Stromal cell of bone marrow (primary cell): ENCODE data around the gene HOXC4.
"Not testable (repeated sequence)": the region's sequence is repeated elsewhere in the genome, so short reads cannot be mapped to it uniquely, and the experiment has no call there.

Source experiments
- DNase-seq: peaks from one replicate; pipeline ENCODE4 v3.0.0-alpha.2; 2012; ENCODE audit warnings: low read depth

The HOXC4 gene

DNA sequence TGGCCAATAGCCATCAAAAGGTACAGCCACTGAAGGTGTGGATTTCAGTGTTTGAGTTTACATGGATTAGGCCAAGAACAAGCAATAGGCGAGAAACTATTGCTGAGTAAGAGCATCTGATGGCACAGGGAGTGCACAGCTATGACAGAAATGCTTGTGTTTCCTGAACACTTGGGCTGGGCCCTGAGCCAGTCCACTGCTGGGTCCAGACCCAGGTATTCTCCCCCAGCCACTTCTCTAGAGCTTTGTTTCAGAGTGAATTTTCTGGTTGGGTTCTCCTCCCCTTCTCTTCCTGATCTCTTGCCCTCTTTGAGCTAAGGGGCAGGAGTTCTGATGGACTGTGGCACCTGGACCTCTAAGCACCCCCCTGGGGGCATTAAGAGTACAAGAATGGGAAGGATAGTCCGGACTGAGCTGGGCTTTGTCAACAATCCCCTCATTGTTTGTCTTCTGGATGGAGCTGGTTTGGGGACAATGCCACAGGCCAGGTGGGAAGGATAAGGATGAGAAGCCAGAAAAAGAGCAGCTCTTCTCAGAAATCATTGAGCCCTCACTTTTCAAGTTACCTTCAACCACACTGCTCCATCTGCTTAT, 12.4 kb upstream of the HOXC4 start:
- no peak for DNase-seq

DNA sequence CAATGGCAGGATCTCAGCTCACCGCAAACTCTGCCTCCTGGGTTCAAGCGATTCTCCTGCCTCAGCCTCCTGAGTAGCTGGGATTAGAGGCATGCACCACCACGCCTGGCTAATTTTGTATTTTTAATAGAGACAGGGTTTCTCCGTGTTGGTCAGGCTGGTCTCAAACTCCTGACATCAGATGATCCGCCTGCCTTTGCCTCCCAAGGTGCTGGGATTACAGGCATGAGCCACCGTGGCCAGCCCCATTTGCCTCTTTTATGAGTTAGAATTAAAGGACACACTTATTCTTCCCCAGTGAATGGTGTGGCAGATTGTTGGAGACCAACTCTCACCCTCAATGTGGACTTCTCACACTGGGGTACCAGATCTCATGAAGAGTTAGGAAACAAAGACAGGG, 11.6 kb upstream of the HOXC4 start:
- DNase-seq, result not testable (repeated sequence)

DNA sequence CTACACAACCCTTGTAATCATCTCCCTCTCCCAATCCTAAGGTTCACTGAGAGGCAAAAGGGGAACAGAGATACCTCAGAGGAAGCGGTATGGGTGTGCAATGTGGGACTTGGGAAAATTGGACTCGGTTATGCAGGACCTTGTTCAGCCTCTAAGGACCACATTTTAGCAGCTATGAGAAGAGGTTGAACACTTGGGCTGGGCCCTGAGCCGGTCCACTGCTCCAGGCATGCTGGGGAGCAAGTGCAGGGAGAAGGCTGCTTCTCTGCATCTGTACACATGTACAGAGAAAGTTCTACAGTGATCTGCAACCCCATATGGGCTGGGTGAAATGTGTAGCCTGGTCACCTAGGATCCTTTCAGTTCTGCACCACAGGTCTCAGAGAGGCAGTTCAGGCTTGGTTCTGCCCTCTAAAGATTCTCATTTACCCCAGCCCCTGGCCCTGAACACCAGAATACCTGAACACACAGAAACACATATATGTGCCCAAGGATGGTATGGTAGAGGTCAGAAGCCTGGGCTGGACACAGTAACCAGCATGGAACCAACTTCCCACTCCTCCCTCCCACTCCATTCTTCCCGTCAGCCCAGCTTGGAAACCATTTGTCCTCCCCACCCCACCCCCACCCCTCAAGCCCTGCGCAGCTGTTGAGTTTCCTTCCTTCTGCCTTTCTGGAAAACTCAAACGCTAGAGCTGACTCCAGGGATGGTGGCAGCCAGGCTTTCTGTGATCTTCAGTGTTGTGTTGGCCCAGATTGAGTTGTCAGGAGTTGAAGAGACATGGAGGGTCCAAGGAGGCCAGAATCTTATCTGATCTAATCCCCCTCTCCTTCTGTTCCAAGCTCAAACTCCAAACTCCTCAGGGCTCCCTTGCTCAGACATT, 10.4 kb upstream of the HOXC4 start:
- DNase-seq, result no peak

DNA sequence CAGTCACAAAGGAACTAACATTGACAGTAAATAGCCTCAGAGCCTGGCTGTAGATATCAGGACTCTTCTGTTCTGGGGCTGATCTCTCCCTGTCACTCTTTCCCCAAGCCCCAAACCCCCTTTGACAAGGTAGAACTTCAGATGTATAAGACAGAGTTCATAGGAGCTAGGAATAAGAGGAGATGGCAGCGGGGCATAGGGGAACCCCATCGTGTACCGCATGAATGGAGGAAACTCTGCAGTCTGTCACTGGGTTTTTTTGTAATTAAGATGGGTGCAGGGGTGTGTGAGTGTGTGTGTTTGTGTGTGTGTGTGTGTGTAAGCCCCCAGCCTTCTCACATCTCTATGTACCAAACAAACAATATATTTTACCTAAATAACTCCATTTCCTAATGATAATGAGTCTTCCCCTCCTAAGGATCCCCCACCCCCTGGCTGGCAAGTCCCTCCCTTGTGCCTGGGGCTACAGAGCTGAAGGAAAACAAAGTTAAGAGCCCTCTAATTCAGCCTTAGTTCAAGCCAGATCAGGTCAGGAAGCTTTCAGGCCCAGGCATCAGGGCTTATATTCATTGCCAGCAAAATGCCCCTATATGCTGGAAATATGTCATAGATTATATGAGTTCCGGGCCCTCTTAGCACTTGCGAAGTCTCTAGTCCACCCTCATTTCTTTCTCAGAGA, 9.1 kb upstream of the HOXC4 start:
- DNase-seq, result no peak

DNA sequence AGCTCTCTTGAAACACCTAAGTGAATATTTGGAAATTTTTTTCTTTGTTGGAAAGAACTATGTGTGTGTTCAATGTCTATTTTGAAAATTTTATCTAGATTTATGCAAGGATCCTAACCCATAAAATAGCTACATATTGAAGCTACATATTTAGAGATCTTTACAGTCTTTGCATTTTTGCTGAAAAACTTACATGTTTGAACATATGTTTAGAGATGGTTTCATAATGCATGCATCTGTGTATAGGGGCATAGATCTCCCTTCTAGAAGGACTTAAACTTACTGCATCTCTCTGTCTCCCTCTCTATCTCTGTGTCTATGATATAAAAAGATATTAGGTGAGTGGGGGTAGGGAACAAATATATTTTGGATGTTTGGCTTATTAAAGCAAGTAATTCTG, 8.2 kb upstream of the HOXC4 start:
- DNase-seq, result no peak

DNA sequence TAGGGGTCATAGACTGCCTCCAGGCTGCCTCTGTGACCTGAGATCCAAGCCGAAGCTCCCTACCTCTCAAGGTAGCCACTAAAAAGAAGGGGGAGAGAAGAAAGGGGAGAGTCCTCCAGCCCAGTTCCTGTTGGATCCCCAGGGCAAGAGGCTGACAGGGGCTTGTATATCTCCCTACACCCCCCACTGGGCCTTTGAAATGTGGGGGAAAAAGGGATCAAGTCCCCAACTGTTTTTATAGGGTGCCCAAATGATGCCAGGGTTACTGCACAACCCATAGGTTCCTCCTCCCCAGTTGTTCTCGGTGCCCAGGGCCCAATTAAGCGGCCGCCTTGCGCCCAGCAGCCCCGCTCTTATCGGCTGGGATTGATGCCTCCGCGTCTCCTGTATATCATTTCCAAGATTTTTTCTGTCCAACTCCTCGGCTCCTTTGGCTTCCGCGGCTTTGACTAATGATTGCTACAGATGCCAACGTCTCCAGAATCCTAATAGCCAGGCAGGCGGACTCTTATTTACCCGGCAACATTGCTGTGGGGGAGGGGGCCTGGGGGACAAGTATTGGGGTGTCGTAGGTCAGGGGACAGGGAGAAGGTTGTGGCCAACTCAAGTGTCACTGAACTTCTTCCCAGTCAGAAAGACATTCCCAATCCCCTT, 7.6 kb upstream of the HOXC4 start:
- no peak for DNase-seq

DNA sequence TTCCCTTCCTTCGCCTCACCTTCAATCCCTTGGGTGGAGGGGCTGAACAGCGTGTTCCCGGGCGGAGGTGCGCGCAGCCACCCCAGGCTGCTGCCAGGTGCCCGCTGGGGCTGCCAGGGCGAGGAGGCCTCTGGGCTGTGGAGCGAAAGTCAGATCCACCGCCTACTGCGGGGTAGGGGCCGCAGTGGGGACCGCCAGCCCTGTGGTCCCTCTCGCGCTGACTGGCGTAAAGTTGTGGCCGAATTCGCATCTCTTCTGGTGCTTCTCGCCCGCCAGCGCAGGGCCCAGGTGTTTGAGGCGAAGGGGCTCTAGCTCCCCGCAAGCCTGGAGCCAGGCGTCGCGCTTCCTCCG, 6.9 kb upstream of the HOXC4 start:
- DNase-seq, result no peak

DNA sequence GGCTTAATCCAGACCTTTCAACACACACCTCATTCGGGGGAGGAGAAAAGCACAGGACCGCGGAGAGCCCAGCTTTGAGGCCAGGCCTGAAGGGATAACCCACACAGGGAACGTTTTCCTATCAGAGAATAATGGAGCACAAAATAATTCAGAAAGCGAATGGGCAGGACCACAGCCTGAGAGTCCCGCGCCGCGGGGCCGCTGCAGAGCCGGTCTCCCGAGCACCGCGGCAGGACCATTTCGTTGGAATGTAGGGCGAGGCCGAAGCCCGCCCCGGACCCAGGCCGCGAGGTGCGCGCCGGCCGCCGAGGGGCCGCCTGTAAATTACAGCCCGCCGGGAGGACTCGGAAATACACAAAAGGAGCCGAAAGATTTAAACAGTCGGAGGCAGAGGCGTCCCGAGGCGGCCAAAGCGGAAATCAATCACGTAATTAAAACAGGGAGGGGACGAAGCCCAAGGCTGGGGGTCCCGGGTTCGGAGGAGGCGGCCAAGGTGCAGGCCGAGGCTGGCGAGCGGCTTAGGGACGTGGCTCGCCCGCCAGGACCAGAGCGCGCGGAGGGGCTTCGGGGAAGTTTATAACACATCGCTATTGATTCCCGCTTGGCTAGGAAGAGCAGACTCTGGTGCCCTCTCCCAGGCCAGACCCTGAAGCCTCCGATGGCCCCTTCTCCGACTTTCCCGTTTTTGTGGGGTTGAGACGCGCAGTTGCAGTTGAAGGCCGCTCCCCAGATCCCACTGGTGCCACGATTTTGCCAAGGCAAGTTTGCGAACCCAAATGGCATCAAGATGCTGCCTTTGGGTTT, 6.3 kb upstream of the HOXC4 start:
- no peak for DNase-seq

DNA sequence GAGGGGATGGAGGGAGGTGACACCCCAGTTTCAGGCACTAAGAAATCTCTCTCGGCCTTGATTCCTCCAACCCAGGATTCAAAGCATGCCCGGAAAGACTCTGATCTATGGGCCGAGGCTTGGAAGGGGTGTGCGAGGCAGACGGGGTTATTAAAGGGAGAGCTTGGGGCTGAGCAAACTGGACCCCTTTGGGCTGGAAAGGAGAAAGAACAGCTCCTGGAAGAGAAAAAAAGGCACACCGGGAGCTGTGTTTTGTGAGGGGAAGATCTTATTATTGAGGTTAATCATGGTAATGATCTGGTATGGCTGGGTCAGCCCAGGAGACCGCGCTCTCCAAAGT, 5.7 kb upstream of the HOXC4 start:
- no peak for DNase-seq

DNA sequence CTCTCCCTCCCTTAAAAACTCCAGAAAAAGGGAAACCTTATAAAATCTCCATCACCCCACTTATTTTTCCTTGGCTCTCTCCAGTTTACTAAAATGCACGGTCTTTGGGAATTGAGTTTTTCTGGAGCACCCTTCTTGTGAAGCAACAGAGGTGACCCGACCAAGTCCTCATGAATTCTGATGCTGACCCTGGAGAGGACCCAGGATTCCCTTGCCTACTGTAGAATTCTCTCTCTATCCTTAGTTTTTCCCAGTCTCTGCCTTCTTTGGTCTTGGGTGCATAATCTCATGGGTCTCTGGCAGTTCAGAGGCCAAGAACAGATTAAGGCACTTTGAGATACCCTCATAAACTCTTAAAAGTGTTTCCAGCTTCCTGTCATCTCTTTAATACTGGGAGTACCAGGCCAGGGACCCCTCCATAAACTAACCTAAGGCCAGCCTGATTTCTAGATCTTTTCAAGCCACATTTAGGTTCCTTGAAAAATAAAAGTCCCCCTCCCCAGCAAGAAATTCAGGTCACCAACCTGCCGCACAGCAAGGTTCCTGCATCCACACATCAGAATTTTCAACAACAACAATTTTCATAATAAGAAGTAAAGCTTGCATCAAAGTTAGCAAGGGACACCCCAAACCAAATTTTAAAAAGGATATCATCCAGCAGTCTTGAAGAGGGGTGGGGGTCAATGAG, 5.1 kb upstream of the HOXC4 start:
- DNase-seq, result no peak

DNA sequence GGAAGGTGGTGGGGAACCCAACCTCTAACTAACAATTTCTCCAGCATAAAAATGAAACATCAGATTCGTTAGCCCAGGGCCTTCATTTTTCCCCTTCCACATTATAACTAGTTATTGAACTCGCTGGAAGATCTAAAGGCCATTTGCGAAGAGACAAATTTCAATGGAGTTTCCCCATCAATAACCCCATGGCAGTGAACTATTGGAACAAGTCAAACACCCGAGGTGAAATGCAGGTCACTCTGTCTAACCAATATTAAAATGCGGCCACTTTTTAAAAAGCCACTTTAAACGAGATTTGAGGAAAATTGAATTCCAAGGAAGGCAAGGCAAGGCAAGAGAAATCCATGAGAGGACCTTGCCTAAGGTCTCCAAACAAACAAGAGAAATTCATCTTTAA, 4.5 kb upstream of the HOXC4 start:
- DNase-seq, result no peak

DNA sequence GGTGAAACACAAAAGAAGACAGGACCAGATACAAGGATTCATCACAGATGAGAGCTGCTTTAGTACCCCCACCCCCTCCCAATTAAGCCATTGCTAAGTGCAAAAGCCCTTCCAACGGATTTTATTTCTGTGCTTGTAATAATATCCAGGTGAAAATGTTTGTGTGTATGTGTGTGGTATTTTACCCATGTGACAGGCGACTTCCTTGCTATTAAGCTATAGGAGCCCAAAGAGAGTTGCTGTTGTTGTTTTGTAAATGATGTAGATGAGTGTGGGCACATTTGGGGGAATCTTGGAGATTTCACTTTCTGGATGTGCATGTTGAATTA, 3.2 kb upstream of the HOXC4 start:
- no peak for DNase-seq

DNA sequence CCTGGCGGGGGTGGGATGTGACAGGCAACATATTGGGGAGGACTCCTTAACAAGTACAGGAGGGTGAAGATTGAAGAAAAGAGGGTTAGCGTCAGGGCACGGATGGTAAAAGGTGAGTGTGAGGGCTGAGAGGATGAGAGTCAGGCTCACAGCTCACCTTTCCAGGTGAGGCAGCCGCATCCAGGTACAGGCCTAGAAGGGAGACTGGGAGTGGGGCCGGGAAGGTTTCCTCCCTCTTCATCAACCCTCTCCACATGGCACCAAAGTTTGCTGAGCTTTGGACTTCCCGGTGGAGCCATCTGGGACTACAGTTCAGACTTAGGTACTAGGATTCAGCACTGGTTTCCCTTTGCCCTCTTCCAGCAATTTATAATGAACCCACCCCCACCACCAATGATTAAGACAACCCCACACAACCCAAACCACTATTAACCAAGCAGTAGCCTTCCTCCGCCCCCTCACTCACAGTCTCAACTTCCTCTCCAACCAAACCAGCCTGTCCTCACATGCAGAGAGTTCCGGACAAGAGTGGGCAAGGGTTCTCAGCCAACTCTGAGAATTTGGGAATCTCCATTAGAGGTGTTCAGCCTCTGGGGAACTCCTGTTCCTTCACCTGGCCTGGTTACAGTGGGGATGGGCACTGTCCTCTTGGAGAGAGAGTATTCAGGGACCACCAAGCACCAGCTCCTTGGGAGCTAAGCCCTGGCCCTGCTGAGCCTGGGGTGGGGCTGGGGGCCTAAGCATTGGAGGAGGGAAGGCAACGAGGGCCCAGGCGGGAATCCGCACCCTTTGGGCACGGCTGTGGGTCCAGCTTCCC, 2.4 kb upstream of the HOXC4 start:
- DNase-seq, result no peak

DNA sequence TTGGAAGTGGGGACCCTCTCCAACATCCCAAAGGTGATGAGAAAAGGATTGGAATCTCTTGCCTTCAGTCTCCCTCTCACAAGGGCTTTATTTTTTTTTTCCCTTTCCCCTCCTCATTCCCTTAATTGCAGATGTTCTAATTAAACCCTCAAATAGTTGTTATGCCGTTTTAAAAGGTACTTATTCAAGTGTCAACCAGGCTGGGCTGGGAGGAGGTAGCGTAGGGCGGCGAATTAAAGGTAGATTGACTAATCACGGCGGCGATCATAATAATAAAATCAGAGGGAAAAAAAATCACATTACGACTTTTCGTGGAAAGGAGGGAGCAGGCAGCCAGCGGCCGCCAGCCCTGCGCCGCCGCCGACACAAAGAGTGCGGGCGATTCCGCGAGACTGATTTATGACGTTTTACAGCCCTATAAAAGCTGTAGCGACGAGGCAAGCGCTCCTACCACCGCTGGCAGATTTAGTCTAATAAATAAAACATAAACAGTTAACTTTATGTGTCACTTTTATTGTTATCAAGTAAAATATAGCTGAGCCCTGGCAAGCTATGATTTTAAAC, 1.7 kb upstream of the HOXC4 start:
- no peak for DNase-seq

DNA sequence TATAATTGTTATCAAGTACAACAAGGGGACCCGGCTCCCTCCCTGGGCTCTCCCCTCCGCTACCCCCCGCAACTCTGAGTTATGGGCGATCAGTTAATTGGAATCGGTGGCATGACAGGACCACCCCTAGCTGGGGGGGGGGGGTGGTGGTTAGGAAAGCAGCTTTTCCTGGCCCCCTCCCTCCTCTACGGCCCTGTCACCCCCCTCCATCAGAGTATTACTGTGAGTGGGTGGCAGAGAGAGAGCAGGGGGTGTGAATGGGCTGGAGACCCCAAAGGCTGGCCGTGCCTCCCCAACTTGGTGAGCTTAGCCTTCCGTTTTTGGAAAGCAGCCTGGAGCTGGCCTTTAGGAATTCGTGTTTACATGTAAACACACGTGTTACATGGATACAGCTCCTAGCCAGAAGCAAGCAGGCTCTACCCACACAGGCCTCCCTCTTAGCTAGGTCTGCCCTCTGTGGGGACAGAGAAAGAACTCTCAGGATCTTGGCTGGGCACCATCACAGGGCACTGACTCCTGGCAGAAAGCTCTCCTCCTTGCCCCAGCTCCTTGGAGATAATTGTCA, 1.1 kb upstream of the HOXC4 start:
- no peak for DNase-seq

DNA sequence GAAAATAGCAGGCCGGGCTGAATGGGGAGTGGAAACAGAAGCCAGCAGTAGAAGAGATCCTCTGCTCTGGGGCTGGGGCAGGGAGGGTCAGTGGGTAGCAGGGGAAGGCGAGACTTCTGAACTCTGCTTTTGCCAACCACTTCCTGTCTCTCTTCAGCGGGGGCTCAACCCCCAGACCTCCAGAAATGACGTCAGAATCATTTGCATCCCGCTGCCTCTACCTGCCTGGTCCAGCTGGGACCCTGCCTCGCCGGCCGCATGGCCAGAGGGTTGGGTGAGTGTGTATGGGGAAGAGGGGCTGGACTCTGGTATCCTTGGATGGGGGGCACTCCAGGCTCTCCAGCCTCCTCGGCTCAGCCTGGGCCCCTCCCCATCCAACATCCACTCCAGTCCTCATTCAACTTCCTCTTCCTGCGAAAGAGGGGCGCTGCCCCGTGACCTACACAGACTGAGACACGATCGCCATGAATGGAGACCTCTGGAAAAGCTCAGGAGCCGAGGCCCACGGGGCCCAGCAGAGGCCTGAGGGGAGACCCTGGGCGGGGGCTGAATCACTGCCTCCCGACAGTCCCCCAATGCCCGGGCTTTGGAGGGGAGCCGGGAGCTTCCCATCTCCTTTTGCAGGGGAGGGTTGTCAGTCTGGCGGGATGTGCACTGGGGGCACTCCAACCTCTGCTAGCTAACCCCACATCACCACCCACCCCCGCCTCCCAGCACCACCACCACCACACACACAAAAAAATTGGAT, 458 bp upstream of the HOXC4 start:
- no peak for DNase-seq

DNA sequence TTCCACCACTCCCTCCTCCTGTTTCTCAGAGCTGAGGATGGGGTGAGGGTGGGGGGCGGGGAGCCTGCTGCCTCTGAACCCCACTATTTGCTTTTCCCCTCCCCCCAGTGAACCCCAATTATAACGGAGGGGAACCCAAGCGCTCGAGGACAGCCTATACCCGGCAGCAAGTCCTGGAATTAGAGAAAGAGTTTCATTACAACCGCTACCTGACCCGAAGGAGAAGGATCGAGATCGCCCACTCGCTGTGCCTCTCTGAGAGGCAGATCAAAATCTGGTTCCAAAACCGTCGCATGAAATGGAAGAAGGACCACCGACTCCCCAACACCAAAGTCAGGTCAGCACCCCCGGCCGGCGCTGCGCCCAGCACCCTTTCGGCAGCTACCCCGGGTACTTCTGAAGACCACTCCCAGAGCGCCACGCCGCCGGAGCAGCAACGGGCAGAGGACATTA, 1.1 kb downstream of the HOXC4 start:
- DNase-seq, result no peak

DNA sequence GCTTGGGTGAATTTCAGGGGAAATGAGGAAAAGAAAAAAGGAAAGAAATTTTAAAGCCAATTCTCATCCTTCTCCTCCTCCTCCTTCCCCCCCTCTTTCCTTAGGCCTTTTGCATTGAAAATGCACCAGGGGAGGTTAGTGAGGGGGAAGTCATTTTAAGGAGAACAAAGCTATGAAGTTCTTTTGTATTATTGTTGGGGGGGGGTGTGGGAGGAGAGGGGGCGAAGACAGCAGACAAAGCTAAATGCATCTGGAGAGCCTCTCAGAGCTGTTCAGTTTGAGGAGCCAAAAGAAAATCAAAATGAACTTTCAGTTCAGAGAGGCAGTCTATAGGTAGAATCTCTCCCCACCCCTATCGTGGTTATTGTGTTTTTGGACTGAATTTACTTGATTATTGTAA, 1.9 kb downstream of the HOXC4 start:
- no peak for DNase-seq

DNA sequence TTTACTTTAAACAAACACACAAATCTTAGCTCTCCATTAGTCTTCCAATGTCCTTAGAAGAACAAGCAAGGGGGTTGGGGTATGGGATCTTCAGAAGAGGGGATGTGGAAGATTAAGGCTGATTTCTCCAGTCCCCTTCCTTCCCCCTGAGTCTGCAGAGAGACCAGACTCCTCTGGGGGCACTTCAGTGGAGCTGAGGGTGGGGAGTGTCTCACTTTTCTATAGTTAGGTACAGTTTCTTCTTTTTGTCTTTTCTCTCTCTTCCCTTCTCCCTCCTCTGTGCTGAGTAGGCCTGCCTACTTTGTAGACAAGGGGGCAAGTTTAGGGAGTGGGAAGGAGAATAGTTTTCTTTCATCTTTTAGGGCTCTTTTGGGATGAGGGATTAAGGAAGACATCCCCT, 2.5 kb downstream of the HOXC4 start:
- no peak for DNase-seq
